GM21786 (cell line): ENCODE results near the gene RAP2B.
A peak's percentile ranks its signal among the peaks of the same experiment; 100 is the strongest.

ENCODE experiments used
- ATAC-seq: cut with Tn5 transposase; IDR thresholded peaks from one replicate; pipeline ENCODE4 v1.9.1; 2021; ENCODE audit not compliant: unreplicated experiment

Gene RAP2B

DNA sequence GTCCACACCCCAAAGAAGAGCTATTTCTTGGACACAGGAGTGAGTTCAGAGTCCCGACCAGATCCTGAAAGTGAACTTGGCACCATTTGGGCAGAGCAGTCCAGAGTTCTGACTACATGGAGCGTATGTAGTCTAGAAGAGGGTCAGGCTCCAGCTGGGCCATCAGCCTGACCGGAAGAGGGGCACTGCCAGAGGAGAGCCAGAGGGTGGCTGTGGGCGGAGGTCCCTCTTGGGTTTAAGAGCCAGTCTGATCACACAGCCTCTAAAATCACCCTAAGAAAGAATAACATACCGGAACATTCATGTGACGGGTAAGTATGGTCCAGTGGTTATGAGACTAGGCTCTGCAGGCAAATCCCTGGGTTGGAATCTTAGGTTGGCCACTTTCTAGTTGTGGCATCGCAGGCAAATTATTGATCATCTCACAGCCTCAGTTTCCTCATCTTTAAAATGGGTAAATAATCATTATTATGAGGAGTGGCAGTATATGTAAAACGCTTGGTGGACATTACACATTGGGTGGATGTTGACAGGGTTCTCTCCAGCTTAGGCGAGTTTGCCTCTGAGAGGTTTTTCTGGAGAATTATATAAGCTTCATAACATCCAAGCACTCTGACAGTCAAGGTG lies 2.1 kb upstream of the RAP2B start:
- ATAC-seq = no peak

- peak; percentile 34 for ATAC-seq
These were observed 1.4 kb upstream of the RAP2B start for GRCh38 chr3:153160451-153161137.

DNA sequence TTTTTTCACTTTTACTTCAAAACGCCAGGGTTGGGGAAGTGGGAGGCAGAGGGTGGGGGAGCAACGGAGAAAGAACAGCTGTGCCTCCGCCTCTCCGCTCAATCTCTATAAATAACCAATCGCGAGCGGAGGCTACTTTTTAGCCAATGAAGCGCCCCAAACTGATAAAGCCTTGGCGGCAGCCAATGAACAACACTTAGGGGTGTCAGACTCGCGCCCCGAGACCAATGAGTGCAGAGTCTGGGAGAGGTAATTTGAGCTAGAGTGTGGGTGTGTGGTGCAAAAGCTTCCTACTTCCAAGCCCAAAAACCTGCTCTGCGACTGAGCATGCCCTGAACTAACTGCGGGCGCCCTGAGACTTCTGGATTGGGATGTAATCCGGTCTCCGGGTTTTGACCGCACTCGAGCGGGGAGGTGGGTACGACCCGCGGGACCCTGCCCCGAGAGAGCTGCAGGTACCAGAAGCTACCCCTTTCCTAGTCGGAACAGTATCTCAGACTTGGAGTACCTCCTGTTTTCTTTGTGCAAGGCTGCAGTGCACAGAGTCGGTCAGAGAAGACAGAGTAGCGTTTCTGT lies 800 bp upstream of the RAP2B start:
- peak; percentile 76 for ATAC-seq

DNA sequence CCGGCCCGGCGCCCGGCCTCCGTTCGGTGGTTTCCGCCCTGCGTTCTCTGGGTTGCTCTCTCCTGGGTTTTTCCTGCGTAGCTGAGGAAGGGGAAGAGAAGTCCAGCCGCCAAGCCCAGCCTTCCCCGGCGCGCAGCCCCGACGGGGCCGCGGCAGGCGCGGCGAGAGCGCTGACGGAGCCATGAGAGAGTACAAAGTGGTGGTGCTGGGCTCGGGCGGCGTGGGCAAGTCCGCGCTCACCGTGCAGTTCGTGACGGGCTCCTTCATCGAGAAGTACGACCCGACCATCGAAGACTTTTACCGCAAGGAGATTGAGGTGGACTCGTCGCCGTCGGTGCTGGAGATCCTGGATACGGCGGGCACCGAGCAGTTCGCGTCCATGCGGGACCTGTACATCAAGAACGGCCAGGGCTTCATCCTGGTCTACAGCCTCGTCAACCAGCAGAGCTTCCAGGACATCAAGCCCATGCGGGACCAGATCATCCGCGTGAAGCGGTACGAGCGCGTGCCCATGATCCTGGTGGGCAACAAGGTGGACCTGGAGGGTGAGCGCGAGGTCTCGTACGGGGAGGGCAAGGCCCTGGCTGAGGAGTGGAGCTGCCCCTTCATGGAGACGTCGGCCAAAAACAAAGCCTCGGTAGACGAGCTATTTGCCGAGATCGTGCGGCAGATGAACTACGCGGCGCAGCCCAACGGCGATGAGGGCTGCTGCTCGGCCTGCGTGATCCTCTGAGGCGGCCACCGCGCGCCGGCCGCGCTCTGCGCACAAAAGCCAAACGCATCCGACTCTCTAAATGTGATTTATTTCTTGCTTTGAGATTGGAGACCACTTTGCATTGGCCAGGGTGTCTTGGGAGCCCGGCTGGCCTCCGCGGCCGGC lies 727 bp downstream of the RAP2B start:
- ATAC-seq = no peak

- ATAC-seq = no peak
These were observed 1.3 kb downstream of the RAP2B start for GRCh38 chr3:153163393-153163724.

DNA sequence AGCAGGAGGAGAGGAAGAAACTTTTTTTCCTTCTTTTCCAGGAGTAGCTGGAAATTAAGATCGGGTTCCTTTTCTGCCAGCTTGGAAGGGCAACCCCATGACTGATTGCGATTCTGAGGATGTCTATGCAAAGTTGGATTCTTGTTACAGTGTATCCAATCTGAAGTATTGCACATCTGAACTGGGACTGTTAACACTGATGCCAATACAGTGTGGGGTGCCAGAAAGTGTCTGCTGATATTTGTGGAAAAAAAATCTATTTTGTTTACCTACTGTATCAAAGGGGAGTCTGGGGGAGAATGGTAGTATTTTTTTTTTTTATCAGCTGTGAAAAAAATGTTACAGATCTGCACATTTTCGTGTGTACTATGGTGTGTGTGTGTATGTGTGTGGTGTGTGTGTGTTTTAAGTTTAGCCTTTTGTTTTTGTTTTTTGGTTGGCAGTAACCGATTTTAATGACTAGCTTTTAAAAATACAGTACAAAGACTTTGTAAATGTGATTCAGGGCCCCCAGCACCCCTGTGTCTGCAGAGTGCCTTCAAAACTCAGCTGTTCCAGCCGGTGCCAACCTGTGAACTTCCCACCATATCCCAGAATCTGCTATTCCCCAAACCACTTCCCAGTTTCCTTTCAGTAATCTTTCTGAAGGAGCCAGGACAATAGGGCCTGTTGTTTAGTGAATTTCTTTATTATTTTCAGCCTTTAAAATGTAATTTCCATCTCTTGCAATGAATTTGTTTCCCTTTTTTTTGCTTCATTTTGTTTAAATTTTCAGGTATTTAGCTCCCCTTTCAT lies 1.9 kb downstream of the RAP2B start:
- ATAC-seq = no peak

- ATAC-seq = no peak
These were observed 3.2 kb downstream of the RAP2B start for GRCh38 chr3:153165261-153165681.

GRCh38 chr3:153166206-153166605 lies 4.2 kb downstream of the RAP2B start:
- no peak for ATAC-seq

DNA sequence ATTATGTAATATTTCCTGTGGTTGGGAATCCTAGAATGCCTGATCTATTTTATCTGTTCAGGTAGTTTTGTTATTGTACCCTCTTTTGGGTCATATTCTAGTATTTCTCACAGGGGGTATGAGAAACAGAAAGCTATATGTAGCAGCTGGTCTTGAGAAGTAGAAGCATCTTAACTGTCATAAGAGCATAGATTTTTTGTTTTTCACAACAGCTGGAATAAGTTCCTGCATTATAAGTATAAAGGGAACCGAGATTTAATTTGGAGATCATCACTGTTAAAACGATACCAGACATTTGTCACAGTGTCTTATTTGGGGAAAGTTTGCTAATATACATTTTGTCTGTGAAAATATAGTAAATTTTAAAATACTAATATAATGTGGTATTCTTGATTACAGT lies 4.8 kb downstream of the RAP2B start:
- ATAC-seq = no peak

- no peak for ATAC-seq
These were observed 7.9 kb downstream of the RAP2B start for GRCh38 chr3:153169793-153170383.

DNA sequence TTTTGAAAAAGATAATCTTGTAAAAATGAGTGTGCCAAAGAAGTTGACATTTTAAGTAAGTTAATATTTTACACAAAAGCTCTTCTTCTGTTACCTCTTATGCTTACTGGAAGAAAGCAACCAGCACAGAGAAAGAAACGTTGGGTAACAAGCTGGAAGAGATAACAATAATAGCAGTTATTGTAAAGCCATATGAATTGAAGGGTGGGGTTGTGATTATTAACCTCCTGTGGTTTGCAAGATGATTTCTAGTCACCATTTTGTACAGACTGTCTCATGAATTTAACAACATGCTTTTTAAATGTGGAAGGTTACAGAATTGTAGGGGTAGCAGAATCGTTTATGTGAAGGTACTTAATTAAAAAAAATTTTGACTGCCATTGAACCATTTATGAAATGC lies 9.2 kb downstream of the RAP2B start:
- no peak for ATAC-seq

- ATAC-seq = no peak
These were observed 9.9 kb downstream of the RAP2B start for GRCh38 chr3:153171918-153172317.

- no peak for ATAC-seq
These were observed 11.1 kb downstream of the RAP2B start for GRCh38 chr3:153172796-153173757.

- ATAC-seq = no peak
These were observed 11.9 kb downstream of the RAP2B start for GRCh38 chr3:153173758-153174516.

- no peak for ATAC-seq
These were observed 14.2 kb downstream of the RAP2B start for GRCh38 chr3:153176197-153176596.

- no peak for ATAC-seq
These were observed 18.9 kb downstream of the RAP2B start for GRCh38 chr3:153180860-153181372.

DNA sequence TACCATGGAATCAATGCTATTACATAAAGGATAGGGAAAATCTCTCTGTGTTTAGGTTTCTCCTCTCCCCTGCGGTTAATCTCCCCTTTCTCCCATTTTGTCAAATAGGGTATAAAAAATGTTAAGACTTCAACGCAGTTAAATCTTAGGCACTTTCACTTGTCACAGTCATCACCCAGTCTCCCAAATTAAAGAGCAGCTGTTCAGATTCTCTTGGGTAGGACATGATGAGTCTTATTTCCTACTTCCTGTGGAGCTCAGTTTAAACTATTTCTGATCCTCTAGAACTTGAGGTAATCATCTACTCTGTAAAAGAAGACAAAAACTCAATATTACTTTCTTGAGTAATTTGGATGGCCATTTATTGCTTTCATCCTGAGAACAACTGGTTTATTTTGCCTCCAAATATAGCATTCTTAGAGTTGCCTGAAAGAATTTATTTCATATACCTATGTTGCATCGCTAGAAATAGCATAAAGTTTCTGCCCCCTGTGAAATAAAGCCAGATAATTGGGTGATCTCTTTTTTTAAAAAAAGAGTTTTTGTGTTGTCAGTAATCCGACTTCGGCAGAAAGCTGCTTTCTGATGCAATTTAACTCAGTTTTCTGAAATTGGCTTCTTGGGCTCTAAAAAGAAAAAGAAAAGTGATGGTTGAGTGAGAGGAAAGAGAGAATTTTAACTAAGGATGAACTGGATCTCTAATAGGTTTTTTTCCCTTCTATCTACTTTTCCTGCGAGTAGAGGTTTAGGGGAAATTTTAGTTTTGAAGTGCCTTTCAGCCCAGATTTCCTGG lies 20.7 kb downstream of the RAP2B start:
- ATAC-seq = no peak

GRCh38 chr3:153190923-153191322 lies 28.9 kb downstream of the RAP2B start:
- ATAC-seq = no peak
